Heart right ventricle (tissue), 16 donors: ENCODE measurements around the gene VGLL4. TPM values are rescaled to one million over a fixed set of nuclear protein-coding genes. Genes with fewer than 3 reads are reported as not detected.

Experiments used
- ATAC-seq, 8 donors: fragments of 200-7000 bp; cut with Tn5 transposase; one replicate each; pipeline ENCODE4 v1.9.1; 2020; ENCODE audit warnings: mild to moderate bottlenecking in 8 of 8, moderate library complexity in 8 of 8, moderate number of reproducible peaks in 1 of 8
- DNase-seq, 2 donors: peaks; one replicate each; pipeline ENCODE4 v3.0.0-alpha.2; 2020
- H3K27ac ChIP-seq, 10 donors: fragments of 200-600 bp; sonication (generic) in 2 of 10; one replicate each; pipeline versions ENCODE4 v1.5.0 to v1.8.0; 2020 to 2022; ENCODE audit warnings: mild to moderate bottlenecking in 3 of 10
- H3K27me3 ChIP-seq, 7 donors: fragments of 200-600 bp; one replicate each; pipeline ENCODE4 v1.8.0; 2021 to 2022; ENCODE audit warnings: mild to moderate bottlenecking in 2 of 7
- H3K36me3 ChIP-seq, 9 donors: fragments of 200-600 bp; sonication (generic) in 1 of 9; one replicate each; pipeline versions ENCODE4 v1.5.0 to v1.8.0; 2020 to 2022; ENCODE audit warnings: mild to moderate bottlenecking in 2 of 9
- H3K4me1 ChIP-seq, 9 donors: fragments of 200-600 bp; sonication (generic) in 1 of 9; one replicate each; pipeline versions ENCODE4 v1.5.0 to v1.8.0; 2020 to 2022; ENCODE audit warnings: mild to moderate bottlenecking in 4 of 9
- H3K4me3 ChIP-seq, 10 donors: fragments of 200-600 bp; sonication (generic) in 2 of 10; one replicate each; pipeline versions ENCODE4 v1.5.0 to v1.8.0; 2020 to 2022; ENCODE audit warnings: mild to moderate bottlenecking in 7 of 10, moderate library complexity in 2 of 10
- H3K9me3 ChIP-seq, 11 donors: fragments of 200-600 bp in 10 of 11; sonication (generic) in 2 of 11; one replicate each; pipeline versions ENCODE4 v1.5.0 to v1.8.0; 2013 to 2022; ENCODE audit warnings: mild to moderate bottlenecking in 2 of 11, control low read depth in 1 of 11, moderate library complexity in 1 of 11
- CTCF ChIP-seq, 9 donors: fragments of 200-600 bp; sonication (generic) in 2 of 9; IDR thresholded peaks; one replicate each; pipeline versions ENCODE4 v1.5.0 to v1.8.0; 2021 to 2022; ENCODE audit warnings: antibody characterized with exemption in 9 of 9, mild to moderate bottlenecking in 5 of 9, moderate library complexity in 1 of 9
- WGBS, 2 donors: extraction: QIAGEN DNeasy Blood & Tissue Kit; methylation state at CpG; one replicate each; pipeline ENCODE4 v1.1.7; 2013; ENCODE audit warnings: inconsistent platforms in 1 of 2; 5-methylcytosine and 5-hydroxymethylcytosine counted together
- intact Hi-C, 10 donors: fragments of 100-400 bp; cut with DNase I; formaldehyde crosslinking; loops; one replicate each; pipeline versions ENCODE4 v1.11.1 to v1.14.2; 2022
- polyA plus RNA-seq, 2 donors: library from polyadenylated mRNA; stranded (reverse); fragments of 200-250 nt; gene quantifications; one replicate each; pipeline ENCODE4 v1.2.3, GENCODE V29; 2013
- total RNA-seq, 10 donors: library from RNA; stranded (reverse); fragmentation: NEBNext Ultra II Directional in 3 of 10; extraction: Animal tissue kit (Norgen Biotek cat#: 25700) in 3 of 10; gene quantifications; one replicate each; pipeline versions ENCODE4 v1.2.1 to v1.2.4, GENCODE V29; 2021 to 2023
- donor health status: Arrhythmogenic right ventricular cardiomyopathy.
- donor health status: ischemic (EF 13 %, LVEDD 7.1; RV severe dilation, severe dysfunction).
- donor health status: healthy with polysubstance abuse.
- donor health status: DM: no; HTN: yes; CAD: no.
- donor health status: DM: no; HTN: no; CAD: no.
- donor health status: ischemic (EF 25% LVEDD 6.9; RV normal size, moderate dysfunction).
- donor health status: ischemic (EF 25% LVEDD 5.7; RV mildly dilated, moderate dysfunction).
- donor health status: healthy.
- donor health status: DM: yes; HTN: yes; CAD: no.
- donor health status: Ischemic cardiomyopathy.
- donor health status: ischemic (EF 35%, LVEDD 5.7; RV mildly dilated, moderate dysfunction).
- donor health status: nonischemic (EF 11% LVEDD 7.7; RV severe dilation, severe dysfunction).
- donor health status: DM: yes; HTN: yes; CAD: no.
- donor health status: PGD.
- donor health status: ischemic (EF 29% LVEDD 5.4; RV normal size, mild dysfunction).
- donor health status: nonischemic (EF 23%, LVEDD 6.1; RV moderate dilation, normal function).

The VGLL4 gene
- total and polyA plus RNA-seq, 12 donors: 14.5 to 46.1 (median 29.6) TPM

GRCh38 chr3:11543141-11543947 is 100.4 kb downstream of the VGLL4 start:
- Histone ChIP-seq H3K4me1 (peaks cover 3 to 33% (median 21%) of the 10 kb centered on the region in 9 donors), H3K4me3 (no peak overlapping the region), H3K27me3 (no peaks in the 10 kb centered on the region), H3K36me3 (no peaks in the 10 kb centered on the region), H3K27ac (peak overlapping the region in 1 of 10 donors; percentile 64), H3K9me3 (peaks cover 0 to 6% (median 0%) of the 10 kb centered on the region in 11 donors)
- no peak for ATAC-seq
- WGBS, 2 donors: 96 to 97% methylated on average over 19 of the region's 19 CpGs
- DNase-seq: no peak
- TF ChIP-seq CTCF (IDR thresholded peaks at IDR 0.05): no peak
- intact Hi-C loops: no loop called here

GRCh38 chr3:11542551-11542950 is 101.2 kb downstream of the VGLL4 start:
- 85 to 90% methylated on average over 7 of the region's 7 CpGs for WGBS, 2 donors
- intact Hi-C loops: no loop called here
- TF ChIP-seq CTCF (IDR thresholded peaks at IDR 0.05): no peak

DNA sequence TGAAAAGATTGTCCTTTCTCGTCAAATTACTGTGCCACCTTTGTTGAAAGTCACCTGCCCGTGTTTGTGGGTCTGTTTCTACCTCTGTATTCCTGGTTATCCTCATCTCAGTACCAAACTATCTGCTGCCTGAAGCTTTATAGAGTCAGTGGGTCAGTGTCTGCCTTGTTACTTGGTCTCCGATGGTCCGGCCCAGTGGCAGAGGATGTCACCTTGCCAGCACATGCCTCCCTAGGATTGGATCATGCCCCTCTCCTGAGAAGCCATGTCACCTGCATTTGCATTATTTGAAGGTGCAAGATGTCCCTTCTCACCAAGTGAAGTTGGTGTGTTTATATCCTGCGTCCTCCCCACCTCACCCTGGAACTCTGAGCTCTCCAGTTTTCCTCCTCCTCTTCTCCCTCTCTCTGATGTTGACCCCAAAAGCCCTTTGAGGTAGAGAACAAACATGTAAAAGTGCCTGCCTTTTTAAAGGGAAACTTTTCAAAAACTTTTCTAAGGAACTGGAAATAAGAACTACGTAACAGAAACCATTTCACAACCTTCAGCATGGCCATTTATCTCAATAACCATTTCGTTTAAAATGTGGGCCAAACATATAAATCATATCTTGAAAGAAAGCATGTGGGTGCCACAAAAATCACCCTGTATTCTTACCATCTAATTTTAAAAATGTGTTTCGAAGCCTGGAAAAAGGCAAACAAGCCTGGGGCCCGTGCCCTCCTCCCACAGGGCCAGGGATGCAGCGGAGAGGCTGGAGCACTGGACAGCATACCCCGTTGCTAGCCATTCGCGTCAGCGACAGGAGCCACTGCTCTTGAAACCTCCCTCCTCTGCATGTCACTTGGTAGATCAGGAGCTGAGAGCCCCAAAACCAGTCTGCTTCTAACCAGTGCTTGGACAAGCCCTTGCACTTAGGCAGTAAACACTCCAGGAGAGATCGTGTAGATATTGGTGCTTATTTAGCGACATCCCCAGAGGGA is 102.1 kb downstream of the VGLL4 start:
- 86 to 87% methylated on average over 16 of the region's 16 CpGs for WGBS, 2 donors
- no peak overlapping the region for H3K4me3 ChIP-seq
- no peak overlapping the region for H3K27ac ChIP-seq

More at GRCh38 chr3:11542551-11542950, 101.2 kb downstream of the VGLL4 start:
- no peaks in the 10 kb centered on the region for H3K36me3 ChIP-seq
- DNase-seq (no peak), ATAC-seq (no peak)
- no peaks in the 10 kb centered on the region for H3K27me3 ChIP-seq
- no peak overlapping the region for H3K27ac ChIP-seq
- H3K4me1 ChIP-seq: peaks cover 3 to 29% (median 19%) of the 10 kb centered on the region in 9 donors
- no peak overlapping the region for H3K4me3 ChIP-seq
- peaks cover 0 to 6% (median 0%) of the 10 kb centered on the region in 11 donors for H3K9me3 ChIP-seq

More for the DNA sequence above, 102.1 kb downstream of the VGLL4 start:
- DNase-seq: no peak
- no peak for TF ChIP-seq CTCF (IDR thresholded peaks at IDR 0.05)
- ATAC-seq: no peak
- peaks cover 0 to 6% (median 0%) of the 10 kb centered on the region in 11 donors for H3K9me3 ChIP-seq
- H3K4me1 ChIP-seq: peaks cover 3 to 29% (median 19%) of the 10 kb centered on the region in 9 donors
- intact Hi-C loops: no loop called here
- no peaks in the 10 kb centered on the region for H3K27me3 ChIP-seq
- H3K36me3 ChIP-seq: no peaks in the 10 kb centered on the region
